Astrocyte (in vitro differentiated cells and primary cell): ENCODE measurements around the gene METTL2A.

Experiments used
- CTCF ChIP-seq: IDR thresholded peaks from 2 replicates; pipeline ENCODE4 v1.5.1; 2011; ENCODE audit warnings: low read depth, mild to moderate bottlenecking, inconsistent platforms, low read length, moderate library complexity; ENCODE audit not compliant: insufficient read depth
- EZH2 ChIP-seq: IDR thresholded peaks from 2 replicates; pipeline ENCODE4 v1.6.1; 2012; ENCODE audit warnings: mild to moderate bottlenecking, low read length, inconsistent platforms; ENCODE audit not compliant: insufficient read depth

DNA sequence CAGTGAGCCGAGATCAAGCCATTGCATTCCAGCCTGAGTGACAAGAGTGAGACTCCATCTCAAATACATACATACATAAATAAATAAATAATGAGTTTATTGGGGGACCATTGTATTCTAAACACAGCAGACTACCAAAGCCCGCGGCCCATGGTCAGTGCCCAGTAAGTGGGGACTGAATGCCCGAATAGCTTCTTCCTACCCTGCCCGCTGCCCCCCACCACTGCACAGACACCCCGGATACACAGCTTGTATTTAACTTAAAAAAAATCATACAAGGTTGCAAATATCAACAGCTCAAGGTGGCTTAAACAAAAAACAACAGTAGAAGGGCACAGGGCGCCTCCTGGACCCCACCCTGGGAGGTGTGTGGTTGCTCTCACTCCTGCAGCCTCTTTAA lies 32.3 kb downstream of the METTL2A start:
- TF ChIP-seq CTCF (no peak), EZH2 (no peak)
